OCI-LY1 (cell line): ENCODE measurements around the gene PREX1.

Source experiments
- H2AFZ ChIP-seq: fragments of 200-600 bp; sonication (generic), shearing (Covaris generic); 2 replicates; pipeline ENCODE4 v1.6.0; 2014; ENCODE audit warnings: antibody characterized with exemption, mild to moderate bottlenecking, low read length
- H3F3A ChIP-seq: fragments of 200-600 bp; sonication (generic), shearing (Covaris generic); 2 replicates; pipeline ENCODE4 v1.6.0; 2014; ENCODE audit warnings: mild to moderate bottlenecking, antibody characterized with exemption, low read length, moderate library complexity; ENCODE audit not compliant: insufficient read depth
- H3K27ac ChIP-seq: fragments of 200-600 bp; sonication (generic); 2 replicates; pipeline ENCODE4 v1.5.1; 2014; ENCODE audit warnings: low read length, mixed run types, mild to moderate bottlenecking, low read depth; ENCODE audit not compliant: poor library complexity, severe bottlenecking
- H3K27me3 ChIP-seq: fragments of 200-600 bp; sonication (generic); 2 replicates; pipeline ENCODE4 v1.6.0; 2014; ENCODE audit warnings: antibody characterized with exemption, mild to moderate bottlenecking, low read length, moderate library complexity; ENCODE audit not compliant: insufficient read depth
- H3K36me3 ChIP-seq: fragments of 200-600 bp; sonication (generic); 2 replicates; pipeline ENCODE4 v1.6.1; 2014; ENCODE audit warnings: mild to moderate bottlenecking, antibody characterized with exemption, low read length, moderate library complexity, mixed read lengths; ENCODE audit not compliant: insufficient read depth
- H3K4me1 ChIP-seq: fragments of 200-600 bp; sonication (generic); 2 replicates; pipeline ENCODE4 v1.5.1; 2014; ENCODE audit warnings: mild to moderate bottlenecking, low read length, moderate library complexity; ENCODE audit not compliant: insufficient read depth, severe bottlenecking
- H3K4me2 ChIP-seq: fragments of 200-600 bp; sonication (generic), shearing (Covaris generic); 2 replicates; pipeline ENCODE4 v1.6.1; 2014; ENCODE audit warnings: low read length
- H3K4me3 ChIP-seq: fragments of 200-600 bp; sonication (generic); 2 replicates; pipeline ENCODE4 v1.5.1; 2014; ENCODE audit warnings: low read length, low read depth, mild to moderate bottlenecking, mixed read lengths; ENCODE audit not compliant: poor library complexity, severe bottlenecking
- H3K79me2 ChIP-seq: fragments of 200-600 bp; shearing (Covaris generic); 2 replicates; pipeline ENCODE4 v1.6.1; 2016; ENCODE audit warnings: mixed run types, low read length, mixed read lengths; ENCODE audit not compliant: insufficient read depth
- H3K9ac ChIP-seq: fragments of 200-600 bp; sonication (generic), shearing (Covaris generic); 2 replicates; pipeline ENCODE4 v1.6.1; 2014; ENCODE audit warnings: mild to moderate bottlenecking, low read length, mixed read lengths
- H3K9me2 ChIP-seq: fragments of 200-600 bp; sonication (generic), shearing (Covaris generic); 2 replicates; pipeline ENCODE4 v1.6.1; 2014; ENCODE audit warnings: low read depth, mild to moderate bottlenecking, low read length, mixed read lengths
- H3K9me3 ChIP-seq: fragments of 200-600 bp; shearing (Covaris generic); 2 replicates; pipeline ENCODE4 v1.6.1; 2014; ENCODE audit warnings: low read length, mixed read lengths
- H4K20me1 ChIP-seq: fragments of 200-600 bp; sonication (generic), shearing (Covaris generic); 2 replicates; pipeline ENCODE4 v1.6.0; 2016; ENCODE audit warnings: mild to moderate bottlenecking, low read length; ENCODE audit not compliant: insufficient read depth
- EZH2 ChIP-seq: fragments of 200-600 bp; sonication (generic), shearing (Covaris generic); IDR thresholded peaks from 2 replicates; pipeline ENCODE4 v1.8.0; 2017; ENCODE audit warnings: borderline replicate concordance, mixed run types, mild to moderate bottlenecking, antibody characterized with exemption, low read length, moderate library complexity, mixed read lengths
- TF ChIP-seq, protein P1 (sequence below): fragments of 200-600 bp; sonication (generic), shearing (Covaris generic); IDR thresholded peaks from 2 replicates; pipeline ENCODE4 v1.5.1; 2017; ENCODE audit warnings: mild to moderate bottlenecking, antibody characterized with exemption, low read length, moderate library complexity, mixed read lengths

PREX1 gene

DNA sequence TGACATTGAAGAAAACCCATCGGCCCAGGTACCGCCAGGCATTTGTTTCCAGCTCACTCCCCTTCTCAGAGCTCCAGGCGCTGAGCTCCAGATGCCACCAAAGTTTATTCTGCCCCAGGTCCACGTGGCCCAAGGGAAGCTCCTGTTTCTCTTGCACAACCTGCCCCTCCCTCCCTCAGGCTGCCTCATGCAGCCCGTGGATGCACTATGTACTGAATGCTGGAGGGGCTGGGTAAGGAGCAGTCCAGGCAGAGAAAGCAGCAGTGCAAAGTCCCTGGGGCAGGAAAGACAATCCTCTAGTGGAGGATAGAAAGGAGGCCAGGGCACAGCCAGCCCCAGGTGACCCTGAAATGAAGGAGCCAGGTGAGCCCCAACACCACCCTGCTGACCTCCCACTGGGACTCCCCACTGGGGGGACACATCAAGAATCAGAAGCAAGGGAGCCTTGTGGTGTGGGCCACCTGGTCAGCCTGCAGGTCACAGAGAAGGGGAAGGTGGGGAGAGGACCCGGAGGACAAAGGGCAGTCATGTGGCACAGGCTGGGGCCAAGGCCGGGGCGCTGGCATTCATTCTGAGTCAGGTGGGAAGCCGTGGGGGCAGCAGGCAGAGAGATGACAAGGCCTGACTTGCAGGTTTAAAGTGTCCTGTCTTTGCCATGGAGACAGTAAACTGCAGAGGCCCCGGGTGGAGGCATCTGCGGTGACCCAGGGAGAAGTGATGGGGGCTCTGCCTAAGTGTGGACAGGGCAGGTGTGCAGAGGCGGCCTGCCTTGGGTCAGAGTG, 230.1 kb downstream of the PREX1 start:
- Histone ChIP-seq H3K9me2 (no peaks in the 10 kb centered on the region), H3K4me1 (no peaks in the 10 kb centered on the region), H4K20me1 (no peaks in the 10 kb centered on the region), H3K27me3 (no peaks in the 10 kb centered on the region), H3K36me3 (no peaks in the 10 kb centered on the region), H2AFZ (no peak overlapping the region), H3K4me3 (no peak overlapping the region), H3K27ac (no peak overlapping the region), H3F3A (no peaks in the 10 kb centered on the region), H3K79me2 (no peaks in the 10 kb centered on the region), H3K4me2 (no peak overlapping the region), H3K9ac (no peak overlapping the region), H3K9me3 (no peaks in the 10 kb centered on the region)
- TF ChIP-seq EZH2: no peak
- TF ChIP-seq, protein P1, sequence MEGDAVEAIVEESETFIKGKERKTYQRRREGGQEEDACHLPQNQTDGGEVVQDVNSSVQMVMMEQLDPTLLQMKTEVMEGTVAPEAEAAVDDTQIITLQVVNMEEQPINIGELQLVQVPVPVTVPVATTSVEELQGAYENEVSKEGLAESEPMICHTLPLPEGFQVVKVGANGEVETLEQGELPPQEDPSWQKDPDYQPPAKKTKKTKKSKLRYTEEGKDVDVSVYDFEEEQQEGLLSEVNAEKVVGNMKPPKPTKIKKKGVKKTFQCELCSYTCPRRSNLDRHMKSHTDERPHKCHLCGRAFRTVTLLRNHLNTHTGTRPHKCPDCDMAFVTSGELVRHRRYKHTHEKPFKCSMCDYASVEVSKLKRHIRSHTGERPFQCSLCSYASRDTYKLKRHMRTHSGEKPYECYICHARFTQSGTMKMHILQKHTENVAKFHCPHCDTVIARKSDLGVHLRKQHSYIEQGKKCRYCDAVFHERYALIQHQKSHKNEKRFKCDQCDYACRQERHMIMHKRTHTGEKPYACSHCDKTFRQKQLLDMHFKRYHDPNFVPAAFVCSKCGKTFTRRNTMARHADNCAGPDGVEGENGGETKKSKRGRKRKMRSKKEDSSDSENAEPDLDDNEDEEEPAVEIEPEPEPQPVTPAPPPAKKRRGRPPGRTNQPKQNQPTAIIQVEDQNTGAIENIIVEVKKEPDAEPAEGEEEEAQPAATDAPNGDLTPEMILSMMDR: no peak

GRCh38 chr20:48596334-48596898, 231.4 kb downstream of the PREX1 start:
- Histone ChIP-seq H3K4me3 (no peak overlapping the region), H3K27me3 (no peaks in the 10 kb centered on the region), H3K4me1 (no peaks in the 10 kb centered on the region), H2AFZ (no peak overlapping the region), H3K9me2 (no peaks in the 10 kb centered on the region), H3K36me3 (no peaks in the 10 kb centered on the region), H4K20me1 (no peaks in the 10 kb centered on the region), H3K79me2 (no peaks in the 10 kb centered on the region), H3K9me3 (no peaks in the 10 kb centered on the region), H3K27ac (no peak overlapping the region), H3K4me2 (no peak overlapping the region), H3F3A (no peaks in the 10 kb centered on the region), H3K9ac (no peak overlapping the region)
- TF ChIP-seq EZH2: no peak
- TF ChIP-seq, protein P1: no peak

DNA sequence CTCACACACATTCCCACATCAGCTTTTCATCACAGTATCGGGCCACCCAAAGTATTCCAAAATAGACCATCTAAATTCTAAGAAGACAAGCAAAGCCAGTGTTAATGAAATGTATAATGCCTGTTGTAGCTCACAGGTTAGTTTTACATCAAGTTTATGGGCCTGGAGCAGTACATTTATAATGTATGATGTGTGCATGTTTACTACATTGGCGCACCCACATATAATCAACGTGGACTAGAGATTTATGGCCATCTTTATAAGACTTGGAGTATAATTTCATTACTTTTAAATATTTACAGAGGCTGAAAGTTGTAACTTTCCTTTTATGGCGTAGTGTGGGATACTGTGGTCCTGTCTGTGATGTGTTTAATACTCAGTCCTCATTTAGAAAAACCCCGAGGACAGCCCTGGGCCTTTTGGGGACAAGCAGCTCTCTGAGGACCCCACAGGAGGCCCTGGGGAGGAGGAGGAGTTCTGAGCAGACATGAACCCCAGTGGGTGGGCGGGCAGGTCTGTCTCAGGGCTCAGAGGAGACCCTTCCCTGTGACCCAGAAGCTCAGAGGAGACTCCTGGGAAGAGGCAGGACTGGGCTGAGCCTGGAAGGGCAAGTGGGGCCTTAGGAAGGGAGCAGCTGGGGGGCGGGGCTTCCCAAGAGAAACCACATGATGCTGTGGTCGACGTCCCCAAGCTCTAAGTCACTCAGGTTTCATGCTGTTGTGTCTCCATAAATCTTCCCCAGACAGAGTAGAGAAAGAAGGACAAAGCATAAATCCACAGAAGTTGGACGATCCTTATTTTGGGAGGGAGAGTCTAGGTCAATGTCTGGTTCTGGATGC, 232.1 kb downstream of the PREX1 start:
- Histone ChIP-seq H3K4me1 (no peaks in the 10 kb centered on the region), H3K9me2 (no peaks in the 10 kb centered on the region), H3K9ac (no peak overlapping the region), H3K27me3 (no peaks in the 10 kb centered on the region), H3K4me2 (no peak overlapping the region), H3F3A (no peaks in the 10 kb centered on the region), H3K36me3 (no peaks in the 10 kb centered on the region), H4K20me1 (no peaks in the 10 kb centered on the region), H3K4me3 (no peak overlapping the region), H3K27ac (no peak overlapping the region), H3K9me3 (no peaks in the 10 kb centered on the region), H3K79me2 (no peaks in the 10 kb centered on the region), H2AFZ (no peak overlapping the region)
- TF ChIP-seq EZH2: no peak
- TF ChIP-seq, protein P1: no peak
